GM12878 (cell line): Measurements from ENCODE around the gene SLC6A12. TPM values are rescaled to one million over a fixed set of nuclear protein-coding genes. Genes with fewer than 3 reads are reported as not detected.

ENCODE experiments used
- ATAC-seq: fragments of 200-7000 bp; cut with Tn5 transposase; 3 replicates; pipeline ENCODE4 v1.9.1; 2020; ENCODE audit warnings: mild to moderate bottlenecking, moderate library complexity
- BruUV-seq: library from RNA; stranded (reverse); fragments of 400-500 nt; replicated peaks from 2 replicates; lab custom pipeline; 2021; lab: Mats Ljungman, UMichigan
- CTCF ChIA-PET: fragments of 300-600 bp; sonication (Branson Sonifier 250); formaldehyde crosslinking; extraction: SDS; loops from one replicate; lab custom pipeline; 2021; ENCODE audit warnings: inconsistent platforms; lab: Yijun Ruan, JAX
- POLR2A ChIA-PET: fragments of 350-600 bp; formaldehyde crosslinking; extraction: SDS; loops from one replicate; lab custom pipeline; 2021; ENCODE audit warnings: inconsistent platforms; lab: Charles Lee
- RAD21 ChIA-PET: fragments of 300-600 bp; sonication (Branson Sonifier 250); formaldehyde crosslinking; loops from one replicate; lab custom pipeline; 2023; ENCODE audit warnings: antibody characterized with exemption; ENCODE audit not compliant: unreplicated experiment; lab: Charles Lee
- SMC1A ChIA-PET: fragments of 300-600 bp; sonication (Branson Sonifier 250); formaldehyde crosslinking; loops from one replicate; lab custom pipeline; 2023; ENCODE audit not compliant: unreplicated experiment, uncharacterized antibody; lab: Charles Lee
- DNase-seq: peaks from one replicate; pipeline ENCODE4 v3.0.0-alpha.2; 2011; ENCODE audit warnings: low read depth, low spot score
- FAIRE-seq: peaks from 3 replicates; lab custom pipeline; 2011; peaks lifted over from hg19 to GRCh38; lab: Jason Lieb, UNC
- H2AFZ ChIP-seq: 2 replicates; pipeline ENCODE4 v1.6.0; 2011; ENCODE audit warnings: low read depth, low read length, control low read depth; ENCODE audit not compliant: control insufficient read depth
- H3K27ac ChIP-seq: 2 replicates; pipeline ENCODE4 v1.5.1; 2011; ENCODE audit warnings: control low read depth; ENCODE audit not compliant: control insufficient read depth, insufficient read depth
- H3K27me3 ChIP-seq, 2 experiments: replicated peaks in 1 of 2; 2 replicates each; pipeline versions ENCODE4 v1.6.0 to v1.6.1; 2011; ENCODE audit warnings: low read length in 1 of 2; ENCODE audit not compliant: control insufficient read depth in 2 of 2, insufficient read depth in 2 of 2
- H3K36me3 ChIP-seq, 2 experiments: 2 replicates each; pipeline ENCODE4 v1.5.1; 2011; ENCODE audit warnings: low read length in 1 of 2; ENCODE audit not compliant: control insufficient read depth in 2 of 2, insufficient read depth in 2 of 2
- H3K4me1 ChIP-seq: 2 replicates; pipeline ENCODE4 v1.6.1; 2011; ENCODE audit warnings: mild to moderate bottlenecking, low read length, moderate library complexity, mixed read lengths; ENCODE audit not compliant: control insufficient read depth, insufficient read depth
- H3K4me2 ChIP-seq: 2 replicates; pipeline ENCODE4 v1.6.0; 2011; ENCODE audit warnings: control low read depth; ENCODE audit not compliant: control insufficient read depth, insufficient read depth
- H3K4me3 ChIP-seq: fragments of 200-600 bp; sonication (generic); 2 replicates; pipeline ENCODE4 v1.5.1; 2016
- H3K79me2 ChIP-seq: 2 replicates; pipeline ENCODE4 v1.6.0; 2011; ENCODE audit warnings: low read length; ENCODE audit not compliant: control insufficient read depth, insufficient read depth
- H3K9ac ChIP-seq: 2 replicates; pipeline ENCODE4 v1.8.0; 2011; ENCODE audit warnings: low read length, control low read depth, mixed read lengths; ENCODE audit not compliant: control insufficient read depth, insufficient read depth
- H3K9me3 ChIP-seq: replicated peaks from 3 replicates; pipeline ENCODE4 v1.5.1; 2011; ENCODE audit warnings: mild to moderate bottlenecking, low read length; ENCODE audit not compliant: control insufficient read depth, insufficient read depth
- H4K20me1 ChIP-seq: 2 replicates; pipeline ENCODE4 v1.6.0; 2011; ENCODE audit not compliant: control insufficient read depth, insufficient read depth
- BACH1 ChIP-seq: fragments of 450-650 bp; IDR thresholded peaks from 2 replicates; pipeline ENCODE4 v1.6.1; 2017; ENCODE audit warnings: mild to moderate bottlenecking, borderline replicate concordance
- CBX3 ChIP-seq: fragments of 200-600 bp; sonication (generic); IDR thresholded peaks from 2 replicates; pipeline ENCODE4 v1.6.1; 2016; ENCODE audit warnings: low read depth, borderline replicate concordance
- ESRRA ChIP-seq: IDR thresholded peaks from 2 replicates; pipeline ENCODE4 v1.6.1; 2012; ENCODE audit warnings: mild to moderate bottlenecking, low read length, improper control_type of control experiment
- HDAC2 ChIP-seq: fragments of 200-600 bp; sonication (generic); IDR thresholded peaks from 2 replicates; pipeline ENCODE4 v1.6.1; 2017
- KLF5 ChIP-seq: fragments of 450-650 bp; IDR thresholded peaks from 2 replicates; pipeline ENCODE4 v1.6.1; 2014; ENCODE audit warnings: mild to moderate bottlenecking; ENCODE audit not compliant: partially characterized antibody
- MTA2 ChIP-seq: fragments of 450-650 bp; IDR thresholded peaks from 2 replicates; pipeline ENCODE4 v1.6.1; 2016; ENCODE audit warnings: low read depth, mild to moderate bottlenecking, moderate library complexity
- PML ChIP-seq: IDR thresholded peaks from 2 replicates; pipeline ENCODE4 v1.6.1; 2012; ENCODE audit warnings: low read length, inconsistent platforms
- RFX5 ChIP-seq: IDR thresholded peaks from 2 replicates; pipeline ENCODE4 v1.6.1; 2011; ENCODE audit warnings: low read depth, low read length, improper control_type of control experiment
- RUNX3 ChIP-seq: IDR thresholded peaks from 2 replicates; pipeline ENCODE4 v1.6.1; 2012; ENCODE audit warnings: low read length, inconsistent platforms
- SIX5 ChIP-seq: IDR thresholded peaks from 2 replicates; pipeline ENCODE4 v1.6.1; 2011; ENCODE audit warnings: mild to moderate bottlenecking, low read depth, low read length, moderate library complexity; ENCODE audit not compliant: severe bottlenecking
- YY1 ChIP-seq: IDR thresholded peaks from 2 replicates; pipeline ENCODE4 v1.6.1; 2011; ENCODE audit warnings: low read depth, mild to moderate bottlenecking, low read length
- WGBS: methylation state at CpG from one replicate; pipeline ENCODE4 v1.1.6; 2016; ENCODE audit warnings: low lambda C conversion rate; ENCODE audit not compliant: insufficient replicate concordance, insufficient coverage; ENCODE audit errors: missing lambda C conversion rate; 5-methylcytosine and 5-hydroxymethylcytosine counted together
- in situ Hi-C: fragments of 300-500 bp; cut with MboI; formaldehyde crosslinking; loops from 9 replicates; pipeline ENCODE4 v1.14.3; 2018; ENCODE audit warnings: mixed read lengths
- intact Hi-C: fragments of 100-400 bp; cut with micrococcal nuclease; formaldehyde crosslinking; loops from one replicate; pipeline ENCODE4 v1.14.2; 2022; ENCODE audit not compliant: unreplicated experiment
- polyA plus RNA-seq, 11 experiments: library from polyadenylated mRNA; depleted of rRNA in 4 of 11; unstranded in 6 of 11; stranded (reverse) in 5 of 11; fragments of >200 nt; fragmentation: Nextera tagmentation in 4 of 11; fragmentation: Illumina TruSeq in 1 of 11; extraction: Ambion mirVana in 4 of 11; extraction: Trizol in 1 of 11; gene quantifications; 1 replicate in 1 of 11; 2 replicates in 10 of 11; pipeline versions ENCODE4 v1.2.1 to v1.2.3, GENCODE V29; 2011 to 2016; ENCODE audit warnings: inconsistent platforms in 2 of 11, missing spikeins in 2 of 11, low read depth in 1 of 11
- total RNA-seq, 4 experiments: library from RNA; depleted of rRNA in 3 of 4; stranded (reverse); fragments of >200 nt in 3 of 4; fragmentation: Illumina TruSeq in 1 of 4; extraction: Trizol in 1 of 4; gene quantifications; 2 replicates each; pipeline versions ENCODE4 v1.2.1 to v1.2.3, GENCODE V29; 2013 to 2021
- TF ChIP-seq, protein P1 (sequence below): fragments of 450-650 bp; formaldehyde crosslinking; IDR thresholded peaks from 2 replicates; pipeline ENCODE4 v1.4.0; 2020; ENCODE audit warnings: mild to moderate bottlenecking, moderate library complexity
- TF ChIP-seq, protein P2 (sequence below): IDR thresholded peaks from 2 replicates; pipeline ENCODE4 v1.6.1; 2012; ENCODE audit warnings: low read depth, low read length, improper control_type of control experiment

Gene SLC6A12
- total and polyA plus RNA-seq, 10 of the 15 experiments (the other 5 are each of a cell fraction or from before 2014, with no cell fraction given): 0.06 to 0.11 (median 0.07) TPM; not detected in 7

DNA sequence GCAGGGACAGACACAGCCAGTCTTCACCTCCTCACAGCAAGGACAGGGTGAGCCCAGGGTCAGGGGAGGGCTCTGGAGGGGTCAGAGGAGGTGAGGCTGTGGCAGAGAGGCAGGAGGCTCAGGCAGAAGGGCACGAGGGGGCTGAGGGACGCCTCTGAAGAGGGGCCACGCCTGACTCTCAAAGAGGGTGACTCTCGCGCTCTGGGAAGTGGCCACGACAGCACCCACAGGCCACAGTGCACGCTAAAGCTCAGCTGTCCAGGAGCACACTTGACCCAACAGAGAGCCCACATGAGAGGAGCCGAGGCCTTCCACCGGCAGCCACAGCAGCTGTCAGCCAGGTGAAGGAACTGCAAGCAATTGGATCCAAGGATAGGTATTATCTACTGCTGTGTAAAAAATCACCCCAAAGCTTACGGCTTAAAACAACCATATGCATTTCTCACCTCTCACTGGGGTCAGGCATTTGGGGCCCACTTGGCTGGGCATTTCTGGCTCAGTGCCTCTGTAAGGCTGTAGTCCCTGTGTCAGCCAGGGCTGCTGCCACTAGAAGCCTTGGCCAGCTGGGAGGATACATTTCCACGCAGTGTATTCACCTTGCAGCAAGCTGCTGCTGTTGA is 27.8 kb downstream of the SLC6A12 start:
- no peaks in the 10 kb centered on the region for H3K36me3 ChIP-seq
- H2AFZ ChIP-seq: no peak overlapping the region
- H4K20me1 ChIP-seq: no peaks in the 10 kb centered on the region
- POLR2A ChIA-PET: no interaction called here
- CTCF ChIA-PET: no interaction called here
- no peak overlapping the region for H3K9ac ChIP-seq
- no peak overlapping the region for H3K4me3 ChIP-seq
- no peaks in the 10 kb centered on the region for H3K9me3 ChIP-seq
- H3K27ac ChIP-seq: no peak overlapping the region
- intact Hi-C loops: no loop called here
- RAD21 ChIA-PET: no interaction called here
- WGBS: 50% methylated on average over 6 of the region's 11 CpGs
- SMC1A ChIA-PET: no interaction called here
- in situ Hi-C loops: no loop called here
- no TSS peak for BruUV-seq
- no peaks in the 10 kb centered on the region for H3K79me2 ChIP-seq
- no peaks in the 10 kb centered on the region; a peak in 1 of 4 replicates for H3K27me3 ChIP-seq
- FAIRE-seq: no peak
- DNase-seq: no peak
- H3K4me1 ChIP-seq: no peaks in the 10 kb centered on the region
- no peak overlapping the region for H3K4me2 ChIP-seq
- no peak for ATAC-seq
- TF ChIP-seq, protein P1, sequence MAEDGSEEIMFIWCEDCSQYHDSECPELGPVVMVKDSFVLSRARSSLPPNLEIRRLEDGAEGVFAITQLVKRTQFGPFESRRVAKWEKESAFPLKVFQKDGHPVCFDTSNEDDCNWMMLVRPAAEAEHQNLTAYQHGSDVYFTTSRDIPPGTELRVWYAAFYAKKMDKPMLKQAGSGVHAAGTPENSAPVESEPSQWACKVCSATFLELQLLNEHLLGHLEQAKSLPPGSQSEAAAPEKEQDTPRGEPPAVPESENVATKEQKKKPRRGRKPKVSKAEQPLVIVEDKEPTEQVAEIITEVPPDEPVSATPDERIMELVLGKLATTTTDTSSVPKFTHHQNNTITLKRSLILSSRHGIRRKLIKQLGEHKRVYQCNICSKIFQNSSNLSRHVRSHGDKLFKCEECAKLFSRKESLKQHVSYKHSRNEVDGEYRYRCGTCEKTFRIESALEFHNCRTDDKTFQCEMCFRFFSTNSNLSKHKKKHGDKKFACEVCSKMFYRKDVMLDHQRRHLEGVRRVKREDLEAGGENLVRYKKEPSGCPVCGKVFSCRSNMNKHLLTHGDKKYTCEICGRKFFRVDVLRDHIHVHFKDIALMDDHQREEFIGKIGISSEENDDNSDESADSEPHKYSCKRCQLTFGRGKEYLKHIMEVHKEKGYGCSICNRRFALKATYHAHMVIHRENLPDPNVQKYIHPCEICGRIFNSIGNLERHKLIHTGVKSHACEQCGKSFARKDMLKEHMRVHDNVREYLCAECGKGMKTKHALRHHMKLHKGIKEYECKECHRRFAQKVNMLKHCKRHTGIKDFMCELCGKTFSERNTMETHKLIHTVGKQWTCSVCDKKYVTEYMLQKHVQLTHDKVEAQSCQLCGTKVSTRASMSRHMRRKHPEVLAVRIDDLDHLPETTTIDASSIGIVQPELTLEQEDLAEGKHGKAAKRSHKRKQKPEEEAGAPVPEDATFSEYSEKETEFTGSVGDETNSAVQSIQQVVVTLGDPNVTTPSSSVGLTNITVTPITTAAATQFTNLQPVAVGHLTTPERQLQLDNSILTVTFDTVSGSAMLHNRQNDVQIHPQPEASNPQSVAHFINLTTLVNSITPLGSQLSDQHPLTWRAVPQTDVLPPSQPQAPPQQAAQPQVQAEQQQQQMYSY (CRISPR knock-in tag): no peak
- TF ChIP-seq, protein P2, sequence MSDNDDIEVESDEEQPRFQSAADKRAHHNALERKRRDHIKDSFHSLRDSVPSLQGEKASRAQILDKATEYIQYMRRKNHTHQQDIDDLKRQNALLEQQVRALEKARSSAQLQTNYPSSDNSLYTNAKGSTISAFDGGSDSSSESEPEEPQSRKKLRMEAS: no peak
- TF ChIP-seq ESRRA (no peak), RFX5 (no peak), MTA2 (no peak), HDAC2 (no peak), CBX3 (no peak), SIX5 (no peak), BACH1 (no peak), PML (no peak), KLF5 (no peak), RUNX3 (no peak), YY1 (no peak)
